CD4-positive, alpha-beta T cell treated with Interleukin-10 for 1 hour (primary cell): ENCODE results near the gene LIPC.

Experiments
- DNase-seq: peaks from one replicate; pipeline ENCODE4 v3.0.0-alpha.2; 2020

The LIPC gene

DNA sequence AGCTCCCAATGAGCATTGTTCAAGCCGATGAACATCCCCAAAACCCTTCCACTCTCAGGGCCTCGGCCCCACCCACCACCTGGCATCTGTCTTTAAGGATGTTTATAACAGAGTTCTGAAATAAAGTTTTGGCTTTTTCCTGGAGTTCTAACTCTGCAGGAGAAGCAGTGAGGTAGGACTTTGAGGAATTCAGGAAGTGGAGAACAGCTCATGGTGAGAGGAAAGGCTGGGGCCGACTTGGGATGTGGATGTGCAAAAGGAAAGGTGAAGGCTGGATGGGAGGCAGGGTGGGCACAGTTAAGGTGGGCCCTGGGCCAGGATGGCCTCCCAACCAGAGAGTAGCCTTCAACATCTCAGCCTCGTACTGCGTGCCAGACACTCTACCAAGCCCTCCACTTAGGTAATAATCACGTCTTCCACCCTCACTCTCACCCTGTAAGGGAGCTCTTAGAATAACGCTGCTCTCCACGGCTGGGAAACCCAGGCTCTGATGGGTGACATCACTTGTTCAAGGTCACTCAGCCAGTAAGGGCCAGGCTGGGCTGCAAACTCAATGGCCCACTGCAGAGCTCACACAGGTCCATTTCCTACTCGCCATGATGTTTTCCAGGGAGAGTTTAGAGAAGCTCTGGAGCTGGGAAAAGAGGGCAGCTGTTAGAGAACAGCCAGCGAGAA lies 28.5 kb downstream of the LIPC start:
- DNase-seq = no peak

DNA sequence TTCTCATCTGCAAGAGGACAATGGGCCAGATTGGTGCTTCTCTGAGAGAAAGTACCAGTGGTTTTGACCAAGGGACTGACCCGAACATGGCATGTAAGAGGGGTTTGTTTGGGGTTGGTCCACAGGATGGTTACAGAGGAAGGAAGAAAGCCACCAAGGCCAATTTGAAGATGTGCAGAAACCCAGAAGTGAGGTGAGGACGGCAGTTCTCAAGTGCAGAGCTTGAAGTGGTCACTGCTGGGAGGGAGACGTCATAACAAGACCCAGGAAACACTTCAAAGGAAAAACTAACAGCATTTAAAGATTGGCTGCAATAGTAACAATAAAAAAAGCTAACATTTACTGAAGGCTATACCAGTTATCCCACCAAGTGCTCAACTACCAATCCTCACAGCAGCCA lies 29.1 kb downstream of the LIPC start:
- DNase-seq = no peak

DNA sequence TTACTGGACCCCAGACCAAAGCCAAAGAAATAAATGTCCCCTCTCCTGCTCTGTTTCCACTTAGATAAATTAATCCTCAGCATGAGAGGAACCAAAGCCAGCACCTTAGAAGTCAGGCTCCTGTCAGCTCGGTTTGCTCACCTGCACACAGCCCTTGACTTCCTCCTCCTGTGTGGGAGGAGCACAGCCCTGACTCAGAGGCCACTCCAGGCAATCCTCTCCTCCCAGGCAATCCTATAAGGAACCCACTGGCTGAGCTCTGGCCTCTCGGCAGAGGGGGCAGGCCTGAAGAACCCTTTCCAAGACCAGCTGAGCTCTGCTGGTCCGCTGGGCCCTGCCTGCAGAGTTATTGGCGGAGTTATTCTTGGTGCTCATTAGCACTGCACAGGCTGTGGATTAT lies 30.8 kb downstream of the LIPC start:
- DNase-seq = no peak

DNA sequence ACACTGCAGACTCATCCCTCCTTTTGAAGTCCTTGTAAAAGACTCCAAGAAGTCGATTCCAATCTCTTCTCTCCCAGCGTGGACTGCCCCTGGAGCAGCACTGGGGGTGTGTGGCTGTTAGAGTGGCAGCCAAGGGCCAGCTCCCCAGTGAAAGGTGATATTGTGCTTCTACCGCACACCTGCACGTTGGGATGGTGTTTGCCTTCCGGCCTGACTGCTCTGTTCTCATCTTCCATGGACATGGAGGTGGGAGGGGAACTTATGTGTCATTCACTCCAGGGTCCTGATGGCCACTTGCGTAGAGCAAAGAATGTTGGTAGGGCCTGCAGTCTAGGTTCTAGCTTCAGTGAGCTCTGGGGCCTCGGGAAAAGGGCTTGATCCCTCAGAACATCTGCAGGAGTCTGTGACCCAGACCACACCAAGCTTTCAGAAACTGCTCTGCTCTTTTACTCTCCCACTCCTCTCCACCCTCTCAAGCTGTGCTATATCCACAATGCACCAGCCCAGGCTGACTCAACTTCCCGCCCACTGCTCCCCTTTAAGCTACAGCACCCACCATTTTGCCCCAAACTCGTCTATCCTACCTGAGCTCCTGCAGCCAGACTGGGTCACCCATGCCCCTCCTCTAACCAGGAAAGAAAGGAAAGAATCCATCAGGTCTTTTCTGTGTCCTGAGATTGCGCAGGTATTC lies 31.3 kb downstream of the LIPC start:
- no peak for DNase-seq

DNA sequence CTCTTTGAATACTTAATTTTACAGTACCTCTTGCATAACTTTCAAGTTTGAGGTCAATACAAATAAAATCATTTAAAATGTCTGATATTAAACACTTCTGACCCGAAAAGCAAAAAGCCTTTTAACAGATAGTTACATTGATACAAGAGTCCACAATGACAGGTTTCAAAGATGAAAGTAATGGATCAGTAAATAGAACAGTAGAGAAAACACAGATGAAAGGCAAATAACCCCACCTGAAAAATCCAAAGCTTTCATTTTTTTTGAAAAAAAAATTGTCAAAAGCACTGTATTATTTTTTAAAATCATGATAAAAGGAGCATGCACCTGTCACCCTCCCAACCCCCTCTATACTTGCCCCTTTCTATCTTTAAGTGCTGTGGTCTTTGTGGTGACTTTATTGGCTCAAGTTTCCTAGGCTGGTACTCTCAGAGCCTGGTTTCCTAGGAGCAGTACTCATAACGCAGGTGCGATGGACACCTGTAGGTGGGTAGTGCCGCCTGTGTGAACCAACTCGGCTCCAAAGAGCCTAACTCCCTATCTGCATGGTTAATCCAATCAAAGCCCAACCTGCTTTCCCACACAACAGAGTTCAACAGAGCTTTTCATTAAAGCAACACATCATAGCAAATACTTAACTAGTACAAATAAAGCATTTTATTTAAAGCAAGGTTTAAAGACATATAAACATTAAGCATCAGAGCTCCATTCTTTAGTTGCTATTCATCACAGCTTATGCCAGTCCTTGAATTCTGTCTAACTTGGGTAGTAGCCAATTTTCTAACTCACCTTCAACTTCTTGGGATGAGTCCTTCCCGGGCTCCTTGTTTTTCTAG lies 32.2 kb downstream of the LIPC start:
- DNase-seq = no peak

DNA sequence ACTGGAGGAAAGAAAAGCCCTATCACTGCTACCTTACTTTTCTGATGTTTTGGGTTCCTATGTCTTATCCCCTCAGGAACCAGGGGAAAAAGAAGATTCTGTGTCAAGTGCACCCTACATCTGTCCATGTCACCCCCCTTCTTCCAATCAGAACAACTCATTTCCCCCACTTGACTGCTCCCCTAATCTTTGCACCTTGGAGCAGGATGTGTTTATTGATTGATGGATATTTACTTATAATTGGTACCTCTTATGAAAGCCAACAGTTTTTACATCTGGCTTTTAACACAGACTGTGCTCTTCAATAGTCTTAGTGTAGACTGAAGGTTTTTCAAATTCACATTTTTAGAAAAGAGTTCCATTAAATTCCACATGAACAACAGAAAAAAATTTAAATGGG lies 33.3 kb downstream of the LIPC start:
- DNase-seq = no peak

DNA sequence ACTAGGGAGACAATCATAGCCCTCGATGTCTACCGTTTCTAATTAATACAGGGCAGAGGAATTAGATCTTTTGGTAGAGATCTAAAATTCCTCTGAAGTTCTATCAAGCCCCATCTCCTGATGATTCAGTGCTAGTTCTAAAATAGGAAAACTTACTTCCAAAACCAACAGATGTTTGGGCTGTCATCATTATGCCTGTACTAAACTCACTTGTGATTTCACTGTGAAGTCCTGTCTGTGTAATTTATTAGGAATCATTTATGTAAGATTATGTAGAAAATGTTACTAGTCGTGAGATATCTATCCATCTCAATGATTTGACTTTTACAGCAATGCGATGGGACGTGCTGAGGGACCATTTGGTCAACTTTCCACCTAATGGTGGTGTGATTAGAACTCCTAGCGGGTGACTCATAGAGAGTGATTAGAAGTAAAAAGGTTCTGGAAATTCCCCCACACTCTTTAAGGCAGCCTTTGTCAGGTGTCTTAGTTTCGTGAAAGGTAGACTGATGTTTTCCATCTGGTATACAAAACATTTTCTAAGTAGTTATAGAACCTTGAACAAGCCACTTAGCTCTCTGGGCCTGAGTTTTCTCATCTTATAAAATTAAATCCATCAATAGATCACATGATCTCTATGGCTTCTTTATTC lies 34.2 kb downstream of the LIPC start:
- DNase-seq = no peak

DNA sequence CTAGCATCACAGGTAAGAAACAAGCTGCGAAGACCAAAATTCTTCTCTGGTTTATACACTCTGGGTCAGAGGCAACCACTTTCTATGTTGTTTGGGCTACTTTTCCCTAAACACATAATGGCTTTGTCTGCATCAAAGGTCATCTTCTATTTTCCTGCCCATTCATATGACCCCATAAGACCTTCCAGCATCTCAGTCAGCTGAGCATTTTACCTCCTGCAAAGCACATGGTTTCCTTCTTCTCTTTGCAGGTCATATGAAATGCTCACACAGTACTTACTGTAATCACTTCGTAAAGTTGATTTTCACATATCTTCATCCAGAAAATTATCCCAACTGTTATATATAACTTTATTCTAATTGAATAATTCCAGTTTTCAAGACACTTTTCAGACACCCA lies 34.8 kb downstream of the LIPC start:
- no peak for DNase-seq

DNA sequence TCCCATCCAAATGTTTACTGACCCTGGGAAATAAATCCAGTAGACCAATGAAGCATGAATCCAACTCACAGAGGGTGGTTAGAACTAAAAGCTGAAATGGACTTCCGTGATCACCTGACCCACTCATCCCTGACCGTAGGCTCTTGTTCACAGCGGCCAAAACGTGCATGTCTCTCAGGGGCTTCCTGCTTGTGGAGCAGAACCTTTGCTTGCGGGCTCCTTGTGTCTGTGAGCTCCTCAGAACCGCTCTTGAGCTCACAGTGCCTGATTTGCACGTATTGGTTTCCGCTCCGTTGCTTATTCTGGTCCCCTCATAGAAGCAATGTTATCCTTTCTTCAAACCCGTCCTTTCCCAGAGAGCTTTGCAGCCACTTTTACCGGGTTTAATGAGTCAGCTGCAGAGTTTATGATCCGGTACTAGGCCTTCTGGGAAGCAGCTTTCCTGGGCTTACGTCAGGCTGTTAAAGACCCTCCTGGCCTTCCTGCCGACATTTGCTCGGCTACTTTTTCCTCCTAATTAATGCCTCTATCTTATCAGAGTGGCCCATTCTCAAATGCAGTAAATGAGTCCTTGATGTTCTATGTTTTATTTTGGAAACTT lies 35.4 kb downstream of the LIPC start:
- no peak for DNase-seq

DNA sequence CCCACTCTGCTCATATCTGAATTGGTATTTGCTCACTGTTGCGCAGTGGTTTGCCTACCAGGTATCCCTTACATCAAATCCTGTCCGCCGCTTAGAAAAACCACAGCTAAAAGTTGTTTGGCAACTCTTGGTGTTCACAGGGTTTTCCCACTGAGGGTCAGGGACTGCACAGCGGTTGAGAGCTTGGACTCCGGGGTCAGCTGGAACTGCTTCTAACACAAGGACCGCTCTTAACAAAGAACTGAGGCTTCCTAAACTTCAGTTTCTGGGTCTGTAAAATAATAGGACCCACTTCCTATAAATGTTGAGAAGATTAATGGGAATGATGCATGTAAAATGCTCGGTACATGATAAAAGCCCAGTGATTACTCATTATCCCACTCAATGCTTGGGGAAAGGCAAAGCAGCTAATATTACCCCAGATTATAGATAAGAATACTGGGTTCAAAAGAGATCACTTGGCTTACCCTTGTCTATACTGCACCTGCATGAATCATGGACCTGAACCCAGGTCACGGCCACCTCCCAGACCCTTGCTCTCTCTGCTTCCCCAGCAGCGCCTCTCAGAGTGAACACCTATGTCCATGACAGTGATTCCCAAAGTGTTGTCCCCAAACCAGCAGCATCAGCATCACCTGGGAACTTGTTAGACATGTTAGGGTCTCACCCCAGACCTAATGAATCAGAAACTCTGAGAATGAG lies 36.1 kb downstream of the LIPC start:
- no peak for DNase-seq

DNA sequence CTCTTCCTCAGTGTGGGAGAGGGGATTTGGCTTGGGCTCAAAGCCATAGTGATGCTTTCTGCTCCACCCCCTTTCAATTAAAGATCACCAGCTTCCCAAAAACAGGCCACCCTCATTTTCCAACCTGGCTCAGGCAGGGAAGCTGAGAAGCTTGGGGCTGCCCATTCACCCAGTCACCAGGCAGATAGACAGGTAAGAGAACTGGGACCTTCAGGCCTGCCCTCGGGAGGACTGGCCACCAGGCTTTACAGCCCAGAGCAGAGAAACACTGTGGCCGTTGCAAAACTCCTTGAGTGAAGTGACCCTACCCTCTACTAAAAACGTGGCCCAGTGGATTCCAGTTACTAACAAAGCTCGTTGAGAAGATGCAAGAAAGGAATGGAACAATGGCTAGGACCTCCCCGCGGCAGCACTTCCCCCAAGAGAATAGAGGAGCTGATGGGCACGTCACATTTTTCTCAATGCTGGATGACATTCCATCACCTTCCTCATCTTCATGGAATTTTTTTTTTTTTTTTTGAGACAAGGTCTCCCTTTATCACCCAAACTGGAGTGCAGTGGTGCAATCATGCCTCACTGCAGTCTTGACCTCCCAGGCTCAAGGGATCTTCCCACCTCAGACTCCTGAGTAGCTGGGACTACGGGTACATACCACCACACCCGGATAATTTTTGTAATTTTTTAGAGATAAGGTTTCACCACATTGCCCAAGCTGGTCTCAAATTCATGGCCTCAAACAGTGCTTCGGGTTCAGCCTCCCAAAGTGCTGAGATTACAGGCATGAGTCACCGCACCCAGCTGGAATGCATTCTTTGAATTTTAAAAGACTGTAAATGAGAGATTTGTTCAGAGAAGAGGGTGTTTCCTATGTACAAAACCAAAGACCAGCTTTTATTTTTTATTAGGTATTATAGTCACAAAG lies 37.9 kb downstream of the LIPC start:
- DNase-seq = no peak

DNA sequence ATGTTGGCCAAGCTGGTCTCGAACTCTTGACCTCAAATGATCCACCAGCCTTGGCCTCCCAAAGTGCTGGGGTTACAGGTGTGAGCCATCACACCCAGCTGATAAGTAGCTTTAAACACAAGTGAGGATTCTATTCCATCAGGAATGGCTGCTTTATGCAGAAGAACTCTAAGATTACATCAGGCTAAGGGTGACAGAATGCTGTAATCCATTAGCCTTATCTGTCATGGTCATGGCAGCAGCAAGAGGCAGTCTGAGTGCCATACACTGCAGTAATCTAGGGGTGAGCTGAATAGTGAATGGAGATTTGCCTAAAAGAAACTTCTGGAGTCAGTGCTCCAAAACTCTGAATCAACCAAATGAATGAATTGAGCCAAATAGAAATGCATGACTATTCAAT lies 39.6 kb downstream of the LIPC start:
- no peak for DNase-seq

DNA sequence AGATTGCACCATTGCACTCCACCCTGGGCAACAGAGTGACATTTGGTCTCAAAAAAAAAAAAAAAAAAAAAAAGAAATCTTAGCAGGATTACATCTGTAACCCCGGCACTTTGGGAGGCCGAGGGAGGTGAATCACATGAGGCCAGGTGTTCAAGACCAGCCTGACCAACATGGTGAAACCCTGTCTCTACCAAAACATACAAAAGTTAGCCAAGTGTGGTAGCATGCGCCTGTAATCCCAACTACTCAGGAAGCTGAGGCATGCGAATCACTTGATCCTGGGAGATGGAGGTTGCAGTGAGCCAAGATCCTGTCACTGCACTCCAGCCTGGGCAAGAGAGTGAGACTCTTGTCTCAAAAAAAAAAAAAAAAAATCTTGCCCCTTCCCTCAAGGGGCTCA lies 40.4 kb downstream of the LIPC start:
- no peak for DNase-seq

DNA sequence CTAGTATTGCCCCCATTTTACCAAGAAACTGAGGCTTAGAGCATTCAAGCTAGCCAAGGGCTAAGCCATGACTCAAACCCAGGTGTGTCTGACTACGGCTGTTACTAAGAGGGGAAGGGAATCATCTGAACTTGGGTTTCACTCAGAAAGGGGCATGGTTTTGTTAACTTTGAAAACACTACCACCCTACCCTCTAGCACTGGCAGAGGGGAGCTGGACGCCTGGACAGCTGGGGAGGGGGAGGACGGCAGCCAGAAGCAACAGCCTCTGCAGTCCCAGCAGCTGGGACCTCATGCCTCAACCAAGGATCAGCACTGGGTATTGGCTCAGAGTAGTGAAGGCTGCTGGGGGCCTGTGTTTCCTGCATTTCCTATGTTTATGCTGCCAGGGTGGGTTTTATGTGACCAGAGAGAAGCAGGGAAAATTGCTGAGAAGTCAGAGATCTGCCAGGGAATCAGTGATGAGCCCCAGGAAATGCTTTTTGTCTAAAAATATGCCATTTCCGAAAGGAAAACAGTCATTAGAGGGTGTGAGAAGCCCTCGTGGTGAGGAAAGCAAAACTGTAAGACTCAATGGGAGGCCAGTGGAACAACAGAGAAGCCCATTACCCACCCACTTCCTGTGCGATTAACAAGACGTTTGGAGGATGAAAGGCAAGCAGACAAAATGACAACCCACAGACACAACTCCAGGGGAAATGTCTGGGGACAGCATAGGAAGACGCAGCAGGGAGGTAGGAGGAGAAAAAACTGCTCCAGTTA lies 41.2 kb downstream of the LIPC start:
- peak; percentile 60 for DNase-seq

DNA sequence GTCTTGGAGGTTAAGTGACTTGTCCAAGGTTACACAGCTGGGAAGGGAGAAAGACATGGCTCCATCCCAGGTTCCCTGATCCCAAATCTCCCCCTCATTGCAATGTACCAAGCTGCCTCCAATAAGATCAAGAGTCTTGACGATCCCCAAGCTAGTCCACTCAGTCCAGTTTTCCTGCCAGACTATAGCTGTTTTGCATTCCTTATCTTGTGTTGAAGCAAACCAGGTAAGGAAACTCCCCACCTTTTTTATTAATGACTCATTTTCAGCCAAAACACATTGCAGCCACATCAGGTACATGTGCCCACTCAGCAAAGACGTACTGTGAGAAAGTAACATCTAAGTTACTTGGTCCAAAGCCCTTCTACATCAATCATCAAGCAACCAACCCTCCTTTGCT lies 41.9 kb downstream of the LIPC start:
- peak; percentile 14 for DNase-seq

DNA sequence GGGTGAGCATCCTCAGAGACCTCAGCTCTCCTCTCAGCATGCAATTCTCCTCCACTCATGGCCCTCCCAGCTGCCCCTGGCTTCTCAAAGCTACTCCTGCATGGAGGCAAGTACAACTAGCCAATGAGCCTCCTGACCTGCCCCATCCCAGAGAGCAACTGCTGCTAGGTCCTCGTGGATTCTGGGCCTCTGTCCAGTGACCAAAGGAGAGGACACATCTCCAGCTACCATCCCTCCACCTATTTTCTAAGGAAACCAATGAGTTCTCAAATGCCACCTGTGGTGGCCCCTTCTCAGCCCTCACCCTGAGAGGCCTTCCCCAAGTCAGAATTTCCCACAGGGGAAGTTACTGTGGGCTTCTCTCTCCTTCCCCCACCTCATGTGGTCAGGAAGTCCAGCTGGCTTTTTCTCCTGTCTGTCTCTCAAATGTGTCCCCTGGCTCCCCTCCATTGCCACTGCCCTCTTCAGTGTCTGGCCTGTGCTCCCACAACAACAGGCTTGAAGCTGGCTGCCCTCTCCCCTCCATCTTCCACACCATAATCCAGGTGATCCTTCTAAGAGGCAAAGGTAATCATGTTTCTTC lies 43.0 kb downstream of the LIPC start:
- no peak for DNase-seq

DNA sequence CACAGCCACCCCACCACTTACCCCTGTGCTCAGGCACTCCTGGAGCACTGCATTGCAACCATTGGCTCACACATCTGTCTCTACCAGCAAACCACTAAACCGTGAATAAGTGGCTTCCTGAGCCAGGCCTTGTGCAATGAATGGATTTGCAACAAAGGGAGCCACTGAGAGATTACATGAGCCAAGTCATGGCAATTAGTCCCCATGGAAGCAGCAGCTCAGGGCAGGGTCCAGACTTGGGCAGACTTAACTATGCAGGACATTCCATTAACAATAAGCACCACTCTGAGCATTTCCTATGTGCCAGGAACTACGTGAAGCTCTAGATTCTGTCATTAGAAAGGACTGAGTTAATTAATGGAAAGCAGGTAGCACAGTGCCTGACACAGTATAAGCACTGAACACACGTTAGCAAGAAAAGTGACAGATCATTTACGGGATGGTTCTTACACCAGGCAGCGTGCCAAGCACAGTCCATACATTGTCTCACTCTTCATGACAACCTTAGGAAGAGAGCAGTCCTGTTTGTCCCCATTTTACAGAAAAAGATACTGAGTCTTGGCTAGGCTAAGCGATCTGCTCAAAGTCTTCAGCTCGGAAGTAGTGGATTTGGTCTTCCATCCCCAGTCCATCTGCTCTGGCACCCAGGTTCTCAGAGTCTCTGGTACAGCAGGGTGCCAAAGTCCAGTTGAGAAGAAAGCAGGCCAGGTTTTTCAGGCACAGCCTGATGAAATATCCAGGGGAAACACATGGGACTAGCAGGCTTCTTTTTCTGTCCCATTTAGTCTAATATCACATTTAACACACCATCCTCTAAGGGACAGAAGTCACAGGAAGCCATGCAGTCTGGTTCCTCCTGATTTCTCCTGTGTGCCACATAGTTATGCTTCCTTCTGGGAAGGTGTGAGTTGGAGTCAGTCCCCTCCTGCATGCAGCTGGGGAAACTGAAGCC lies 44.1 kb downstream of the LIPC start:
- no peak for DNase-seq

DNA sequence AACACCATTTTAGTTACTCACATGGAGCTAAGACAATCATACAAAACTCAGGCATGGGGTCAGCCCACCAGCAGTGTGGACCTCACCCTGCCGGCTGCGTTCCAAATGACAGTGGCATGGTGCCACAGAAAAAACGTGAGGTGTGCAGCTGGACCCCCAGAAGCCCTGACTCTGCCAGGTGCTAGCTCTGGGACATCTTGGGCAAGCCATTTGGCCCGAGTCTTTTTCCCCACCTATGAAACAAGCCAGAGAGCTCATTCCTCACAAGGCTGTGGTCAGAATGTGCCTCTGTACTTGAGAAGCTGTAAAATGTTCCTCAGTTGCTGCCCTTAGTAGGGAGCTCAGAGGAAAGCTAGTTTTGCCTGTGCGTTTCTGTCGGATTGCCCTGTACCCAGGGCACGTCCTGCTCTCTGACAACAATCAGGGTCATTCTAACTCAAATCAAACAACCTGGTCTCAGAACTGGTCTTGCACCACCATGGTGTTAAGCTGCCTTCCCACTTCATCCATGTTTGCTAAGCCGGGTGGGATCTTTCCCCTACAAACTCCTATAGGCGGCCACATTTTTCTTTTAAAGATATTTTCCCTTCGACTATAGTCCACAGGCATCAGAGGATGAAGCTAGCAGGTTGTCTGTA lies 44.9 kb downstream of the LIPC start:
- no peak for DNase-seq
